ENCODE results near the gene CCDC8.
"Not testable (repeated sequence)": the region's sequence is repeated elsewhere in the genome, so short reads cannot be mapped to it uniquely, and the experiment has no call there.

Gene CCDC8

GRCh38 chr19:46426035-46426505, 12.7 kb upstream of the CCDC8 start:
- CTCF ChIA-PET = interaction anchor here (1.2 to 1.8 kb wide), 2 partner anchors 23 to 30 kb away, joined by 3 to 4 read pairs; no protein-coding TSS in a partner anchor
- no peak for TF ChIP-seq CTCF (IDR thresholded peaks at IDR 0.05; ENCODE audit: insufficient read depth, low read length, missing control alignments)
- peak overlapping the region; percentile 59 for H3K4me3 ChIP-seq (ENCODE audit: low read depth, low read length)
- no peak for DNase-seq (ENCODE audit: low read depth, low spot score)
- POLR2A ChIA-PET = no interaction called here

GRCh38 chr19:46423188-46423587, 9.8 kb upstream of the CCDC8 start:
- H3K4me3 ChIP-seq (ENCODE audit: low read depth, low read length) = no peak overlapping the region
- TF ChIP-seq CTCF (IDR thresholded peaks at IDR 0.05; ENCODE audit: insufficient read depth, low read length, missing control alignments) = no peak
- DNase-seq (ENCODE audit: low read depth, low spot score) = no peak
- CTCF ChIA-PET = interaction anchor here (2.1 kb wide), 1 partner anchor 28 kb away, joined by 8 read pairs; no protein-coding TSS in a partner anchor
- POLR2A ChIA-PET = interaction anchor here (0.7 kb wide), 1 partner anchor 152 kb away, joined by 3 read pairs; no protein-coding TSS in a partner anchor

- no peak for TF ChIP-seq CTCF (IDR thresholded peaks at IDR 0.05; ENCODE audit: insufficient read depth, low read length, missing control alignments)
- ChIA-PET CTCF (interaction anchor here (0.8 kb wide), 1 partner anchor 95 kb away, joined by 3 read pairs; no protein-coding TSS in a partner anchor), POLR2A (no interaction called here)
- no peak for DNase-seq (ENCODE audit: low read depth, low spot score)
- no peak overlapping the region for H3K4me3 ChIP-seq (ENCODE audit: low read depth, low read length)
These were observed 9.0 kb upstream of the CCDC8 start for GRCh38 chr19:46422344-46422743.

DNA sequence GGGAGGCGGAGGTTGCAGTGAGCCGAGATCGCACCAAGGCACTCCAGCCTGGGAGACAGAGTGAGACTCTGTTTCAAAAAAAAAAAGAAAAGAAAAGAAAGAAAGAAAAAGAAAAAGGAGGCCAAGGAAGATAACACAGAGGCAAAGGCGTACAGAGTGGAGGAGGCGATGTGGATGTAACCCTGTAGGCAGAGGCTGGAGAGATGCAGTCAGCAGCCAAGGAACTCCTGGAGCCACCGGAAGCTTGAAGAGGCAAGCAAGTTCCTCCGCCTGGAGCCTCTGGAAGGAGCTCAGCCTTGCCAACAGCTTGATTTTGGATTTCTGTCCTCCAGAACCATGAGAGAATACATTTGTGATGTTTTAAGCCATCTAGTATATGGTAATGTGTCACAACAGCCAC, 6.7 kb upstream of the CCDC8 start:
- ChIA-PET CTCF (no interaction called here), POLR2A (no interaction called here)
- no peak for DNase-seq (ENCODE audit: low read depth, low spot score)
- TF ChIP-seq CTCF (IDR thresholded peaks at IDR 0.05; ENCODE audit: insufficient read depth, low read length, missing control alignments) = no peak
- H3K4me3 ChIP-seq (ENCODE audit: low read depth, low read length) = no peak overlapping the region

DNA sequence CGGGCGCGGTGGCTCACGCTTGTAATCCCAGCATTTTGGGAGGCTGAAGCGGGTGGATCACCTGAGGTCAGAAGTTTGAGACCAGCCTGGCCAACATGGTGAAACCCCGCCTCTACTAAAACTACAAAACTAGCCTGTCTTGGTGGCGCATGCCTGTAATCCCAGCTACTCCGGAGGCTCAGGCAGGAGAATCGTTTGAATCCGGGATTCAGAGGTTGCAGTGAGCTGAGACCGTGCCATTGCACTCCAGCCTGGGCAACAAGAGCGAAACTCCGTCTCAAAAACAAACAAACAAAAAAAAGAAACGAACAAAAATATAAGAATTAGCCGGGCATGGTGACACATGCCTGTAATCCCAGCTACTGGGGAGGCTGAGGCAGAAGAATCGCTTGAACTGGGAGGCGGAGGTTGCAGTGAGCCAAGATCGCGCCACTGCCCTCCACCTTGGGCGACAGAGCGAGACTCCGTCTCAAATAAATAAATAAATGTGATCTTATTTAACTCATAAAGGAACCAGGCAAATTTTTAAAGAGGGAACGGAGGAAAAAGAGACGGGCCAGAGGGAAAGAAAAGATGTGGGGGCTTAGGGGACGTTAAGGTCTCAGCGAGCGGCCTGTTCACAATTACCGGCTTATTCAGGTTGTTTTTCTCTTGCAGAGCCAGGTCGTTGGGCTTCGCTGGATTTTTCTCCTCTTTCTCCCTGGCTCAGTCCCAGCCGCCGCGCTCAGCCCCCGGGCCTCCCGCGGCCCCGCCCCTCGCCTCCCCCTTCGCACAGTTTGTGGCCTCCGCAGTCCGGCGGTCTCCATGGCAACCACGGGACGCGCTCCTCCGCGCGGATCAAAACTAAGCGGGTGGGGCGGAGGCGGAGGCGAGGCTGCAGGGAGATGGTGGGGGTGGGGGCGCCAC, 2.7 kb upstream of the CCDC8 start:
- peak overlapping the region; percentile 50 for H3K4me3 ChIP-seq (ENCODE audit: low read depth, low read length)
- not testable (repeated sequence) for DNase-seq (ENCODE audit: low read depth, low spot score)
- ChIA-PET CTCF (interaction anchor here (1.0 to 2.2 kb wide), 6 partner anchors 11 to 100 kb away, joined by 3 to 12 read pairs (median 4); no protein-coding TSS in a partner anchor), POLR2A (interaction anchor here (0.6 kb wide), 1 partner anchor 14 kb away, joined by 4 read pairs; no protein-coding TSS in a partner anchor)

DNA sequence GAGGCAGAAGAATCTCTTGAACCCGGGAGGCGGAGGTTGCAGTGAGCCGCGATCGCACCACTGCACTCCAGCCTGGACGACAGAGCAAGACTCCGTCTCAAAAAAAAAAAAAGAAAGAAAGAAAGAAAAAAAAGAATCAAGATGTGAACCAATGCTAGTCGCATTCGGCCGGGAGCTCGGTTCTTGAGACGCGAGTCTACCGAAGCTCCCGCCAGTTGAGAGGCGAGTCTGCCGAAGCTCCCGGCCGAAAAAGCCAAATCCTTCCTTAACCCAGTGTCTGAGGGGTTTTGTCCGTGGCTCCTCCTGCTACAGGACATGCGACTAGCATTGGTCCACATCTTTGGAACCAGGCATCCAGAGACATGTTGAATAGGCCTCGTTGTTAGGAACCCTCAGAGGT, 1.5 kb upstream of the CCDC8 start:
- DNase-seq (ENCODE audit: low read depth, low spot score); POLR2A ChIA-PET; H3K4me3 ChIP-seq (ENCODE audit: low read depth, low read length): not testable (repeated sequence)
- CTCF ChIA-PET = interaction anchor here (1.0 to 2.7 kb wide), 5 partner anchors 10 to 134 kb away, joined by 3 to 18 read pairs (median 7); no protein-coding TSS in a partner anchor

DNA sequence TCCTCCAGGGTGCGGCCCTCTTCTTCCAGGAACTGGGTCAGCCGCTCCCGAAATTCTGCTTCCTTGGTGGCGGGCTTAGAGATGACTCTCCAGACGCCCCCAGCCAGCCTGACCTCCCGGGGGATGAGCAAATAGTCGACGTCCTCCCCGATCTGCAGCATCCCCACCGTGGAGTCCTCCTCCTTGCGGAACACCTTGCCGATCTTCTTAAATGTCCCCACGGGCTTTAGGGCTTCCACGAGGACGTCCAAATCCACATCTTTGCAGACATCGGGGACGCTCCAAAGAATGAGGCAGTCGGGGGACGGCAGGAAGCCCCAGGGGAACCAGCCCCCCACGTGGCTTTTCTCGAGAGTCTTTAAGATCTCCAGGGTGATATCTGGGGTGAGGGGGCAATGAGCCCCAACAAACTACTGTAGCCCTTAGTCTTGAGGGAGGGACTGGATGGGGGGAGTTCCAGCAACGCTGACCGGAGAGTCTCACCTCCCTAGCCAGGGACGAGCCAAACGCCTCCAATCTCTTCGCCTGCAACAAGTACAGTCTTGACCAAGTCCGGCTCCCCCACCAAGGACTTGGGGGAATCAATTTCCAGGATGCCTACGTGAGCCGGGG, 608 bp downstream of the CCDC8 start:
- H3K4me3 ChIP-seq (ENCODE audit: low read depth, low read length) = peak overlapping the region; percentile 76
- ChIA-PET POLR2A (interaction anchor here (0.7 to 0.9 kb wide), 5 partner anchors 7 to 141 kb away, joined by 3 to 4 read pairs (median 3); no protein-coding TSS in a partner anchor), CTCF (interaction anchor here (1.0 to 3.7 kb wide), 8 partner anchors 9 to 75 kb away, joined by 3 to 28 read pairs (median 6); no protein-coding TSS in a partner anchor)
- no peak for DNase-seq (ENCODE audit: low read depth, low spot score)
- TF ChIP-seq CTCF (IDR thresholded peaks at IDR 0.05; ENCODE audit: insufficient read depth, low read length, missing control alignments) = no peak

All from AG04449 (cell line).